ENCODE data around the gene BICD1.

The BICD1 gene

GRCh38 chr12:32400114-32400672 is 293.5 kb downstream of the BICD1 start:
- TF ChIP-seq ZFX (IDR thresholded peaks at IDR 0.05; ENCODE audit: borderline replicate concordance) (no peak), CTCF (IDR thresholded peaks at IDR 0.05) (no peak)
- peak overlapping the region; percentile 89 for H3K27ac ChIP-seq

DNA sequence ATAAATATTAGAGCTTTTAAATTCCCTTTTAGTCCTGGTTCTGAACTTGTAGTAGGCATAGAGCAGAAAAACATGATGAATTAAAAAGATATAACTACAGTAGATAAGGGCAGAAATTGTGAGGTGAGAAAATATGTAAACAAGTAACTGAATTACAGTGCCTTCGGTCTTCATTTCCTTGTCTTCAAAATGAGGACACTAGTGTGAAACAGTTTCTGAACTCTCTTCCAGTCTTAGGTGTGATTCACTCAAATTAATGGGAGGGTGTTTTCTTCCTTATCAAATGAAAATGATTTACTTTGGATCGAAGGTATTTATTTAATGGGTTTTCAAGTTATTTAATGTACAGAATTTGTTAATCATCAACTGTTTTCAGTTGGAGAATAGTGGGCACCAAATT is 294.2 kb downstream of the BICD1 start:
- TF ChIP-seq CTCF (IDR thresholded peaks at IDR 0.05) (no peak), ZFX (IDR thresholded peaks at IDR 0.05; ENCODE audit: borderline replicate concordance) (no peak)
- H3K27ac ChIP-seq: no peak overlapping the region

- H3K27ac ChIP-seq: no peak overlapping the region
- TF ChIP-seq CTCF (IDR thresholded peaks at IDR 0.05): no peak
- no peak for TF ChIP-seq ZFX (IDR thresholded peaks at IDR 0.05; ENCODE audit: borderline replicate concordance)
These were observed 295.5 kb downstream of the BICD1 start for GRCh38 chr12:32402170-32402569.

DNA sequence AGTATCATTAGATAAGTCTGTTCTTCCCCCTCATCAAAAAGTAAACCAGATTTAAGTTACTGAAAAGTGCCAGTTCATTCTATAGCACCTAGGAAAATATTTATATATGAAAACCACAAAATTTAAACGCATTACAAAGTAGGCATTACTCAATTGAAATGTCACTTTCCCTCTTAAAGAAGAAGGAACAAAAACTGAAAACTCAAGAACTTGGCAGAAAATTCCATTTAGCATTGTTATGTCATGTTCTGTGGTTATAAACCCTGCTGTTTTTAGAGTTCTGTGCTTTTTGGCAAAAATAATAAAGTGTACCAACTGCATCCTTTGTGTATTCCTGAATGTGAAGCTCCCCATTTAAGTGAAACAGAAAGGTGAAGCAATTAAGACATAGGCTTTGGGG is 296.3 kb downstream of the BICD1 start:
- H3K27ac ChIP-seq: no peak overlapping the region
- no peak for TF ChIP-seq CTCF (IDR thresholded peaks at IDR 0.05)

DNA sequence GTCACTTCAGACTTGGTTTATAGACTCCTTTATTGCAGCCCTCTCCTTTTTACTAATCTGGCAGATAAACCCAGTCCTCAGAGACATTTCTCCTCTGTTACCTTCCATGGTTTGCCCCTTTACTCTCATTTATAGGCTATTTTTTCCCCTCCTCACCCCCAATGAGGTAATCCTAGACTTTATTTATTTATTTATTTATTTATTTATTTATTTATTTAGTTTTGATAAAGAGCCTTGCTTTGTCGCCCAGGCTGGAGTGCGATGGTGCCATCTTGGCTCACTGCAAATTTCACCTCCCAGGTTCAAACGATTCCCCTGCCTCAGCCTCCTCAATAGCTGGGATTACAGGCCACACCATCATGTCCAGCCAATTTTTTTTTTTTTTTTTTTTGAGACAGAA is 301.1 kb downstream of the BICD1 start:
- TF ChIP-seq ZFX (IDR thresholded peaks at IDR 0.05; ENCODE audit: borderline replicate concordance) (no peak), CTCF (IDR thresholded peaks at IDR 0.05) (no peak)
- no peak overlapping the region for H3K27ac ChIP-seq

- TF ChIP-seq CTCF (IDR thresholded peaks at IDR 0.05) (no peak), ZFX (IDR thresholded peaks at IDR 0.05; ENCODE audit: borderline replicate concordance) (no peak)
- H3K27ac ChIP-seq: no peak overlapping the region
These were observed 306.8 kb downstream of the BICD1 start for GRCh38 chr12:32413412-32413811.

DNA sequence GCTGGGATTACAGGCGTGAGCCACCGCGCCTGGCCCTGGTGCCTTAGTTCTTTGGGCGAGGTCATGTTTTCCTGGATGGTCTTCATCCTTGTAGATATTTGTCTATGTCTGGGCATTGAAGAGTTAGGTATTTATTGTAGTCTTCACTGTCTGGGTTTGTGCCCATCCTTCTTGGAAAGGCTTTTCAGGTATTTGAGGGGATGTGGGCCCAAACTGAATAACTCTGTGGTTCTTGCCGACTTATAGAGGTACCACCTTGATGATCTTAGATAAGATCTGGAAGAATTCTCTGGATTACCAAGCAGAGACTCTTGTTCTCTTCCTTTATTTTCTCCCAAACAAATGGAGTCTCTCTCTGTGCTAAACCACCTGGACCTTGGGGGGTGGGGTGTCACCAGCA is 311.6 kb downstream of the BICD1 start:
- H3K27ac ChIP-seq: no peak overlapping the region
- no peak for TF ChIP-seq ZFX (IDR thresholded peaks at IDR 0.05; ENCODE audit: borderline replicate concordance)
- no peak for TF ChIP-seq CTCF (IDR thresholded peaks at IDR 0.05)

Measured in 22Rv1 (cell line).